Renal cortex interstitium (tissue), 11 donors: ENCODE data around the gene ADM5. TPM values are rescaled to one million over a fixed set of nuclear protein-coding genes. Genes with fewer than 3 reads are reported as not detected.
A peak's percentile ranks its signal among the peaks of the same experiment; 100 is the strongest.

Source experiments
- DNase-seq, 11 donors: peaks; one replicate each; pipeline ENCODE4 v3.0.0-alpha.2; 2013; ENCODE audit warnings: low read depth in 9 of 11, low spot score in 4 of 11; ENCODE audit errors: extremely low read depth in 1 of 11
- polyA plus RNA-seq, 3 donors: library from polyadenylated mRNA; unstranded; fragments of 120-200 nt; gene quantifications; one replicate each; pipeline ENCODE4 v1.2.1, GENCODE V29; 2013; ENCODE audit not compliant: insufficient read length in 3 of 3

Gene ADM5
- polyA plus RNA-seq, 3 donors: 1.1 to 1.6 (median 1.5) TPM

DNA sequence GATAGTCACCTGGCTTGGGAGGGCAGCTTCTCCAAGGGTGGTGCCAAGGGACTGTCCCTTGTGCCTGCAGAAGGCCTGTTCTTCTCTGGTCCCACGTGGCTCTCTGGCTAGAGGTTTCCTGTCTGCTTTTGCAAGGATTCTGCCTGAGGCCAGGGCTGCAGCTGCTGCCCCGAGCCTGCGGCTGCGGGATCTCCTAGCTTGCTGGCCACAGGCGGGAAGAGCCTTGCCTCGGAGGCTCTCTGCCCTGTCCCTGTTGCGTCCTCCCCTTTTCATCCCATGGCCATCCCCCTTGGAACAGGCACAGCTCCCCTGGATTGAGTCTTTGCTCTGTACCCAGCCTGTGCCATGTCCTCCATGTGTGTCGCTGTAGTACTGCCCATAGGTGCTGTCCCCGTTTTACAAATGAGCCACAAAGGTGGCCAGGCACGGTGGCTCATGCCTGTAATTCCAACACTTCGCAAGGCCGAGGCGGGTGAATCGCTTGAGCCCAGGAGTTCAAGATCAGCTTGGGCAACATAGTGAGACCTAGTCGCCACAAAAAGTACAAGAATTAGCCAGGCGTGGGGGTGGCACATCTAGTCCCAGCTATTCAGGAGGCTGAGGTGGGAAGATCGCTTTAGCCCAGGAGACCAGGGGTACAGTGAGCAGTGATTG lies 32.8 kb upstream of the ADM5 start:
- no peak for DNase-seq

DNA sequence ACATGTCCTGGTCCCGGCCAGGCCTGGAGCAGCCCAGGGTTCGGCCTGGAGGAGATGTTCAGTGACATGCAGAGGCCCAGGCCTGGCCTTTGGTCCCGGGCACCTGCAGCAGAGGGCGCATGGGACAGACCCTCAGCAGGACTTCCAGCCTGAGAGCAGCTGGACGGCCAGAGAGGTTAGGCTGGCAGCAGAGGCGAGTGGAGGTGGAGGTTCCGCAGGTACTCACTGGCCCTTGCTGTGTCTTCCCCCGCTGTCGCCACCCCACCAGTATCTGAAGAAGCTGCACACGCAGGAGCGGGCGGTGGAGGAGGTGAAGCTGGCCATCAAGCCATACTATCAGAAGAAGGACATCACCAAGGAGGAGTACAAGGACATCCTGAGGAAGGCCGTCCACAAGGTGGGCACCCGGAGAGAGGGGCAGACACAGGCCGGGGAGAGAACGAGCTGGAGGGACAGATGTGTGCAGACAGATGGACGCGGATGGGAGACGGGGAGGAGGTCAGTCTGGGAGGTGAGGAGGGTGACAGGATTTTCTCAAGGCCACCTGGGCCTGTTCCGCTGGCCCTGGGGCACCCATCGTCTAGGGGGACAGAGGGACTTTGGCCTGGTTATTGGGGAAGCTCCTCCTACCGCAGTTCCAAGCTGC lies 31.8 kb upstream of the ADM5 start:
- no peak for DNase-seq

DNA sequence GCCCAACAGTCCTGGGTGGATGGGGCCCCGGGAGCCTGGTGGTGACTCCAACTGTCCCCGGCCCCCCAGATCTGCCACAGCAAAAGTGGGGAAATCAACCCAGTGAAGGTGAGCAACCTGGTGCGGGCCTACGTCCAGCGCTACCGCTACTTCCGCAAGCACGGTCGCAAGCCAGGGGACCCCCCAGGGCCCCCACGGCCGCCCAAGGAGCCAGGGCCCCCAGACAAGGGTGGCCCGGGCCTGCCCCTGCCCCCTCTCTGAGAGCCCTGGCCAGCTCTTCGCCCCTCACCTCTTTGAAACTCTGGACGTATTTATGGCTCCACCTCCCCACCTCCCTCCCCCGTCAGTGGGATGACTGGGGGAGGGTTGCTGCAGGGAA lies 31.3 kb upstream of the ADM5 start:
- no peak for DNase-seq

DNA sequence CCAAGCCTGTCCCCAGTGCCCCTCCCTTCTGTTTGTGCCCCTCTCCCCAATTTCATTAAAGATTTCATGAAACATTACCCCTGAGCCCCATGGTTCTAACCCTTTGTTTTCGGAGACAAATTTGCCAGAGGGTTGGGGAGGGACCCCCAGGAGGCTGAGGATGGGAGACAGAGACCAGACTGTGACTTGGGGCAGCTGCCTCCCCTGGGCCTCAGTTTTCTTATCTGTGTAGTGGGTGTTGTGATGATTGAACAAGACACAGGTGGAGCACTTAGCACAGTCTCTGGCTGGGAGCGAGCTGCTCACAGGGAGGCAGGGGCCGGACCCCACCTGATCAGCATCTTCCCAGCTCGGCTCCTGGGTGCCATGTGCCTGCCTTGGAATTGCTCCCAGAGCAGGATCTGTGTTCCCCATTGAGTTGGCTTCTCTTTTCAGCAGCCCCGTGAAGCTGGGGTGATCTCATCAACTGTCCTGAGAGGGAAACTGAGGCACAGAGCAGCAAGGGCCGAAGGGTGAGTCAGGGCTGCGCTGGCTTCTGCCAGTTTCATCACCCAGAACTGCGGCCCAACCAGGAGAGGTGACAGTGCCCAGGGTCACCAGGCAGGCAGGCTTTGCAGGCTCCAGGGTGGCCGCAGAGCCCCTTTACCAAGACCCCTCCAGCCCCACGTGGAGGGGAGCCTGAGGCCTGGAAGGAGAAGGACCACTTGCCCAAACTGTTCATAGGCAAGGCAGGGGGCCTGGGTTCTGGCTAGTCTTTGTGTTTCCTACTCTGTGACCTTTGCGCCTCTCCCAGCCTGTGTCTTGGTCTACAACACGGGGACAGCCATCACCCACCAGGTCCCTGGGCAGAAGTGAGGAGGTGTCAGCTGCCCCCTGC lies 30.6 kb upstream of the ADM5 start:
- DNase-seq: no peak

DNA sequence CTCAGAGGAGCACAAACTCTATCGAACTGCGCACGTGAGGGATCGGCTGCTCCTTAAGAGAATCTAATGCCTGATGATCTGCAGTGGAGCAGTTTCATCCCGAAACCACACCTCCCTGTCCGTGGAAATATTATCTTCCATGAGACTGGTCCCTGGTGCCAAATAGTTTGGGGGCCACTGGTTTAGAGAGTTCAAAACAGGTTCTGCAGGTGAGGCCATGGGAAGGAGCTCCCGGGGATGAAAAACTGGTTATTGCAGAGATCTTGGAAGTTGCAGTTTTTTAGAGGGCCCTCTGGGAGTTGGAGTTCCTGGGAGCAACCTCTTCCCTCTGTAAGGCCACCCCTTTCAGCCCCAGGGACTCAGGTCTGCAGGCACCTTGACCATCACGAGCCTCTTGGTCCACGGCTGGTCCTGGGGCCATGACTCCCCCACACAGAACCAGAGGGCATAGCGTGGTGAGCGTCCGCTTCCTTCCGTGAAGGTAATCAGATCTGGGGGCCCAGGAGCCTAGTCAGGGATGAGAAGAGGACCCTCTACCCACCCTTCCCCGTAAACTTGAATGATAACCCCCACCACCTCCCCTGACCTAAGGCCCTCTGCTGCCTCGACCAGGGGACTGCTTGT lies 28.9 kb upstream of the ADM5 start:
- no peak for DNase-seq

DNA sequence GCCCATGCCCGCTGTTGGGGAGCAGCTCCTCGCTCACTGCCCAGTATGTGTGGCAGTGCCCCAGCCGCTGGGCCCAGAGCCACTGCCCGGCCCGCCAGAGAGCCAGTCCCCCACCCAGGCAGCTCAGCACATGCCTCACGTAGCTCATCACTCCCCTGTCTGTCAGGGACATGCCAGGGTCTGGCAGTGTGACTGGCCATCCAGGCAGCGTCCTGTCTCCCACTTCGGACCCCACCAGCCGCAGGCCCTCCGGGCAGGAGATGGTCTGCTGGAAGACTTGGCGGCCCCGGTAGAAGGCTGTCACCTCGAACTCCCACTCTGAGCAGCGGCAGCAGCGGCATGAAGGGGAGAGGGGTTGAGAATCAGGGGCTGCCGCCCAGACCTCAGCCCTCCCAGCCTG lies 27.4 kb upstream of the ADM5 start:
- DNase-seq: no peak

DNA sequence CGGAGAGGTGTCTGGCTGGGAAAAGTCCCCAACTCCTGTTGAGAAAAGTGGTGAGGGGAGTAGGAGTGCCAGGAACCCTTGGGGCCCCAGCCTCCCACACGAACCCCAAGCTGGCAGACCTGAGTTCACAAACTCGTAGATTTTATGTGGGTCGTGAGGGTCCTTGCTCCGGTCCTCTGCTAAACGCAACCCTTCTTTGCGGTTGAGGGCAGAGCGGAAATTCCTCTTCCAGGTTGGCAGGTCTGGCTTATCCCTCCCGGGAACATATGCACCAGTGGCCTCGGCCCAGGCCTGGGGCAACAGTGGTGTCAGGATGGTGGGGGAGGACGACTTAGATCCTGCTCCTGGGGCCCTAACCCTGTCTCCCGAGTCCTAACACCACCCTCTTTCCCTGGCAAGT lies 26.2 kb upstream of the ADM5 start:
- no peak for DNase-seq

DNA sequence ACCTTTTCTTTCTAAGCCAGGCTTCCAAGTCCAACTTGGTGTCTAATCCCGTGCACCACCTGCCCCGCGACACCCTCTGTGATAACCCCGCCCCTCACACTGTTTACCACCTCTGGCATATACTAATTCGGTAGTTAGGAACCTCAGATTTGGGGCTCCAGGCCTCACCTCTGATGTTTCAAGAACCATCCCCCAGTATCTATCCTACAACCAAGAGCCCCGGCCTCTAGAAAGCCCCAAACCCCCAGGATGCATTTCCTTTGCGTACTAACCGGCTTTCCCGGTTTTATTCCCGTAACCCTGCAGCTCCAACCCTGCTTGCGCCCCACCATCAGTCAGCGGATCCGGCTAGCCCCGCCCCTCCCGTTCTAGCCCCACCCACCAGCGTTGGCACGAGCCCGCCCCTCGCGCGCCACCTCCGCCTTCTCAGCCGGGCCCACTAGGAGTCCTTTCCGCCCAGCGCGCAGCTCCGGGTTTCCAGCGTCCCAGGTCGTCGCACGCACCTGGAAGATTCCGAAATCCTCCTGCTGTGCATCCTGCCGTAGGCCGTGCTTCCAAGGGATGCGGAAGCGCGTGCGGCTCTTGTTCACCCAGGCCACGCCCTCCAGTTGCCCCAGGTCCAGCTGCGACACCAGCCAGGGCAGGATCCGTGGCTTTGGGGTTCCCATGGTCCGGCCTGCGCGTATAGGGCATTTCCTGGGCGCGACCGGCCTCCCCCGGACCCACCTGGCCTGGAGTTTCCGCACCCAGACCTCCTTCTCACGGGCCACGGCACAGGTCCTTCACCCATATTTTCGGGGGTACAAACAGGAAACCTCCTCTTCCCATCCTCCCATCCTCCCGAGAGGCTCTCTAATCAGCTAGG lies 25.0 kb upstream of the ADM5 start:
- DNase-seq: peak in 7 of 11 donors; percentile 63 to 76 (median 73)

DNA sequence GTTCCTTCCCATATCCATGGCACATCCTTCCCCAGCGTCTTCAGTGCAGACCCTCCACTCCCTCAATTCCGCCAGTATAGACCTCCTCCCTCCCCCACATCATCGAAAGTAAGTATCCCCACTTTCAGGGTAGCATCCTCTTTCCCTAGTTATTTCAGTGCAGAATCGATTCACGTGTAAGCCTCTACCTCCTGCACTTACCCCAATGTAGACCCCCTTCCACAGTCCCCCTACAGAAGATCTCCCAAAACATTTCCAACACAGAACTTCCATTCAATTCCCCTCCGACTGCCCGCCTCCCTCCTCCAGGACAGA lies 24.4 kb upstream of the ADM5 start:
- DNase-seq: no peak

DNA sequence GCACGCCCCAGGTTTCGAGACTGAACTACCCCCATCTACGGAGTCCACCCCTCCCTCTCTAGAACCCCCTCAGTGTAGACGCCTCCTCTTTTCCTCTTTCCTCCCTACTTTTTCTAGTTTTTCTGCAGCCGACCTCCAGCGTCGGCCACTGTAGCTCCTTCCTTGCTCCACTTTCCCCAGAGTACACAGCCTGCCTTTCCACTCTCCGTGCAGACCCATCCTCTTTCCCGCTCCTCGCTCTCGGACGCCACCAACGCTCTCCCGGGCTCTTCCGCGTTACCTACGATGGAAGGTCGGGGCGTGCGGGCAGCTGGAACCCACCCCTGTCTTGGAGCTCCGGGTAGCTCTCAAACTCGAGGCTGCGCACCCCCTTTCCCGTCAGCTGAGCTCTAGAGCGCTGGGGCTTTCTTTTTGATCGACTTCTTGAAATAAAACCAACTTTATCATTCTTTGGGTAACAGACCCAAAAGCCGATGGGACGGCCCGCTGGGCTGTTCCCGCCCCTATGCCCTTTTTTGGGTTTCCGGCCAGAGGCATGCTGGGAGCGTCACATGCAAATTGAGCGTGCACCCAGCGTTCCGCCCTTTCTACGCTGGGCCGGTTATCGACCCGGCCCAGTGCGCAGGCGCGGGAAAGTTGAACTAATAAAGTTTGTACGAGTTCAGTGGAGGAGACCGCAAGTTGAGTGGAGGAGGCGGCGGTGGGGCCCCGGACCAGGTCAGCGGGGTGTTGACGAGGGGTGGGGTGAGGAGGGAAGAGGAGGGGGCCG lies 23.9 kb upstream of the ADM5 start, which contains the start of the genes BCL2L12 and IRF3:
BCL2L12 (plus strand) TSS at position 583 of the 769 bp plus-strand sequence. CDS start 760 bp downstream, outside the sequence.
IRF3 (minus strand) TSS at position 507 of the 769 bp plus-strand sequence. CDS start 1,019 bp downstream, outside the sequence.
- DNase-seq: peak; percentile 92 to 98 (median 95)

DNA sequence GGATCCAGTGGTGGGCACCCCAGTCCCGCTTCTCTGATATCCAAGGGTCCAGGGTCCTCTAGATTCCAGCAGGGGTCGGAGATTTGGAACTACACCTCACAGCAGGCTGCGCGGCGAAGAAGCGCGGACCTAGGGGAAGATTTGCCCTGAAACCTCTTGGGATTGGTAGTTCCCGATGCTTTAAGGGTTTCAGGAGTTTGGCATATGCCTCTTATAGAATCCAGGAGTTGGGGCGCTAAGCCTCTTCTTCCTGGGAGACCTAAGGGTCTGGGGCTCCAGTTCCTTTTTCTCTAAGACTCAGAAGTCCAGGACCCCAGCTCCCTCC lies 23.3 kb upstream of the ADM5 start:
- peak in 1 of 11 donors; percentile 43 for DNase-seq

DNA sequence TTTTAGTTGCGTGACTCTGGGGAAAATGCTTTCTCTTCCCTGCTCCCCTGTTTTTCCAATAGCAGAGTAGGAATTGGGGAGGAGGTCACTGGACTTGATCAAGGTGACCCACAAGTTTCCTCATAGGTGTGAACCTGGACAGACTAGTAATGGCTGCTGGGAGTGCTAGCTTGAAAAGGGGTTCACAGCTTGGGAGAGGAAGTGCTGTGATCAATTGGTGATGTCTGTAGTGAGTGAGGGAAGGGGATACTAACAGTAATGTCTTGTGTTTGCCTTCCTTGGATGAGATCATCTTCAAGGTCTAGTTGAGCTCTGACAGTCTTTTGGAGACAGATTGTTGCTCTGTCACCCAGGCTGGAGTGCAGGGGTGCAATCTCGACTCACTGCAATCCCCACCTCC lies 21.9 kb upstream of the ADM5 start:
- DNase-seq: no peak

DNA sequence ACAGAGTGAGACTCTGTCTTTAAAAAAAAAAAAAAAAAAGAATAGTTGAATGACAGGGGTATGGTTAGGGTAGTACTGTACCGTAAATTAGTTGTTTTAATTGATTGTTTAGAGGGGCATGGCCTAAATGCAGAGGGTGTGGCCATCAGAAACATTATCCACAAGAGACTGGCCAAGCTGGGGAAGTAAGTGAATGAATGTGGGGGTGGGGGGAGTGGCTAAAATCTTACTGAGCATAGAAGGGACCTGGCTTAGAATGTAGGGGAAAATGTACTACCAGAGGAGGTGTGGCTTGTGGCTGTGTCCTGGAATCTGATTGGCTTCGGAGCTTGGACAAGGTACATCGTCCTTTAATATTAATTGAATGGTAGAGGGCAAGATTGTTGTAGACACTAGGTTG lies 19.9 kb upstream of the ADM5 start:
- no peak for DNase-seq

DNA sequence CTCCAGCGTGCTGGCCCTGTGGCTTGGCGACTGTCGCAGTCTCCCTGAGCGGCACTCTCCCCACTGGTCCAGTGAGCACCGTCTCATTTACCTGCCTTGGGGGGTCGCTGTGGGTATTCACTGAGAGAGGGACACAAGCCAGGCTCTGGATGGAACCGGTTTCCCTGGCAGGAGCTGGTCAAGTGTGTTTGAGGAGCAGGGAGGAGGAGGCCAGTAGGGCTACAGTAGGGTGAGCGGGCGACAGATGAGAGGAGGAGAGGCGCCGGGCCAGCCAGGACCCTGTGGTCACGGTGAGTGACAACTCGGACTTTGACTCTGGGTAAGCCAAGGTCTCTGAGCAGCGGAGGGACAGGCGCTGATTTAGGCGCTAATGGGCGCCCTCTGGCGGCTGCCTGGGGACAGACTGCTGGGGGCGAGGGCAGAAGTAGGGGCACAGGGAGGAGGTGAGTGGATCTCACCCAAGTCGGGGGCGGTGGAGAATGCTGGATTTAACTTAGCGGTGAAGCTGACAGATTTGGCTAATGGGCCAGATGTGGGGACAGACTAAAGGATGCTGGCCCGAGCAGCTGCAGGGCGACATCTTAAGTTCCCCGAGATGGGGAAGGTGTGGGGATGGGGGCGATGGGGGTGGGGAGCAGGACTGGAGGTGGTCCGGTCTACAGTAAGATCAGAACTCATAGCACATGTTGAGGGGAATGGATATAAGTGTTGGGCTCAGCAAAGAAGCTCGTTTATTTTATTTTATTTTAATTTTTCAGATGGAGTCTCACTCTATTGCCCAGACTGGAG lies 17.1 kb upstream of the ADM5 start:
- DNase-seq: peak in 5 of 11 donors; percentile 53 to 73 (median 70)

DNA sequence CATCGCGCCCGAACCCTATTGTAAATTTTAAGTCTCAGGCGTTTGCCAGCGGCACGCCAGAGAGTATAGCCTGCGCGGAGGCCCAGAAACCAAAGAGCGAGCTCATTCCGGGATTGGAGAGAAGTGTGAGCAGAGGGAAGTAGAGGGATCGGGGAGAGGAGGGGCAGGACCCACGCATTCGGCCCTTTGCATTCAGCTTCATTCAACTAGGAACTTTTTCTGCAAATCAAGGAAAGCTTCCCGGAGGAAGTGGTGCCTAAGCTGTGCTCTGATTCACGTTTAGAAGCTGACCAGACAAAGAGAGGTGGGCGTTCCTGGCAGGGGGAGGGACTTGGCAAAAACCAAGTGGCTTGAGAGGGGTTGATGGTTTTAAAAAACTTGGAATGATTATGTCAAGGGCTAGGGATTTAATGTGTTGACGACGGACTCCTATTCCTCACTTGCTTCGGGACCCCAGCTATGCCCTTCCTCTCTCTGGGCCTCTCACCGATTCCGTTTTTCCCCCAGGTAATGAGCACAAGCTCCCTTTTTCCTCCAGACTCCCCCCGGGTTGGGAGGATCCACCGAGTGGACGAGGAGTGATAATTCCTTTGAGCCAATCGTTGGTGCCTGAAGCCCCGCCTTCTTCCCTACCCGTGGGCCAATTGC lies 13.1 kb upstream of the ADM5 start:
- peak in 10 of 11 donors; percentile 79 to 99 (median 86) for DNase-seq

DNA sequence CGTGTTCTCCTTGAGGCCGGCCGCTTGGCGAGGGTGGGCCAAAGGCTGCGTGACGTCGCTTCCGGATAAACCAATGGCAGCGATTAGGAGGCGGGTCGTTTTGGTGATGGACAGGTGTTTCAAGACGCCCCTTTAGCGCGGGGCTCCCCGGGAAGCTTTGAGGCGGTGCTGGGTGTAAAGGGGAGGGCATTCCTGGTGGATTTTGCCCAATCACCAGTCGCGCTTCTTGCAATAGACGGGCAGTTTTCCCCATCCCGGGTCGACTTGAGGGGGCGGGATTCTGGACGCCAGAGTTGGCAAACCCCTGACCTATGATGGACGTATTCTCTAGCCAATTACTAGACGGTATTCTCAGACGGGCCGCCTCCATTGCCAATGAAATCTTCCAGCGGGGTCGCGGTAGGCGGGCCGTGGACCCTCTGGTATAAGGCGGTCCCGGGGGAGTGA lies 12.6 kb upstream of the ADM5 start:
- DNase-seq: peak; percentile 100
